Astrocyte of the cerebellum (primary cell): ENCODE results near the gene CA5A.
"Not testable (repeated sequence)": the region's sequence is repeated elsewhere in the genome, so short reads cannot be mapped to it uniquely, and the experiment has no call there.

Experiments
- DNase-seq: peaks from one replicate; pipeline ENCODE4 v3.0.0-alpha.2; 2011; ENCODE audit warnings: low read depth
- H3K4me3 ChIP-seq: 2 replicates; pipeline ENCODE4 v1.5.1; 2011; ENCODE audit warnings: mild to moderate bottlenecking, low read depth, low read length, moderate library complexity
- CTCF ChIP-seq: IDR thresholded peaks from 2 replicates; pipeline ENCODE4 v1.5.1; 2012; ENCODE audit warnings: low read length, low read depth, moderate library complexity, mild to moderate bottlenecking; ENCODE audit errors: missing control alignments
- in situ Hi-C: cut with HindIII; loops from 2 replicates; pipeline ENCODE4 v1.10.0; 2017; ENCODE audit warnings: low sequenced_read_pairs

CA5A gene

GRCh38 chr16:87860553-87861299 is 75.6 kb downstream of the CA5A start:
- DNase-seq, result no peak
- no peak for TF ChIP-seq CTCF
- in situ Hi-C loops, result no loop called here
- no peak overlapping the region for H3K4me3 ChIP-seq

DNA sequence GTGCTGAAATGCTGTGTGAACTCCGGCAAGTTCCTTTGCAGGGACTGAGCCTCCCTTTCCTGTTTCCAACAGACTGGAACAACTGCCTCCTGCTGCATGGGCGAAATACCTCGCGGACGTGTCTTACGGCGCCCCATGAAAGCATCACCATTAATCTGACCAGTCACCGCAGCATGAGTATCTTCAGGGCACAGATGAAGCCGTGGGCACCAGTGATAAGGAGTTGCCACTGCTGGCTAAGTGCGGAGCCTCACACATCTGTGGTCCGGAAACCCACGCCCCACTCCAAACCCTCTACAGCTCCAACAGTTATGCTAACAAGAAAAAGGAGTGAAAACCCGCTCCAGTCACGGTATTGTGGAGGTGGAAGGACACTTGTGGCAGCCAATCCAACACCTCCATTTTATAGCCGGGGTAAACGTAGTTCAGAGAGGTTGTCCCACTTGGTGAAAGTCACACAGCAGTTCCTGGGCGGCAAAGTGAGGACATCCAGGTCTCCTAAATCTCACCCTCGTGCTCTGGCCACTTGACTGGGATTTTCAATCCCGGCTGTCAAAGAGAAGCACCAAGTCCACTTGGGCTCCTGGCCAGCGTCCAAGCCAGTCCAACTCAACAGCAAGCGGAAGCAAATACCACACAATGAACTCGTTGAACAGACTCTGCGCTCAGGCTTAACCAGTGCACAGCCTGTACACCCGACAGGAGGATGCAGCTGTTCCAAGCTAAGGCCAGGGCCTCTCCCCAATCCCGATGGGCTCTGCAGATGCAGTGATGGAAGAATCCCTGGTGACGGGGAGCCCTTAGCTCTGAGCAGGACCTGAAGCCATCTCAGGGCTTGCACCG is 78.0 kb downstream of the CA5A start:
- in situ Hi-C loops, DNase-seq, H3K4me3 ChIP-seq: not testable (repeated sequence)

DNA sequence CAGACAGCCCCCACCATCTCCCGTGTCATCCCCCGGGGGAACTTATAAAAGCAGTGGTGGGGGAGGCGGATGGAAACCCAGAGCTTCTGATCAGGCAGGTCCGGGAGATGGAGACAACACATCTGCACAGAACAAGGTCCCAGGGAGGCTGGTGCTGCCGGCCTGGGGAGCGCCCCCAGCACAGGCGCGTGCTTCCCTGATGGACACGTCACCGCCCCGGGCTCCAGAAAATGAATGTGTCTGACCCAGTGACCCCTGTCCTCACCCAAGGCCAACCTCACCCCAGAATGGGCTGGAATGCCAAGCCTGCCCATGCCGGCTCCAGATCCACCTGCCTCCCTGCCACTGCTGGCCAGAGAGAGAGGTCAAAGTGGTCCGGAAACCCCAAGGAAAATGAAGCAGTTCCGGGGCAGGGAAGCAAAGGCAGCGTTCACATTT is 79.5 kb downstream of the CA5A start:
- no peak overlapping the region for H3K4me3 ChIP-seq
- no peak for TF ChIP-seq CTCF
- in situ Hi-C loops, result no loop called here
- no peak for DNase-seq

DNA sequence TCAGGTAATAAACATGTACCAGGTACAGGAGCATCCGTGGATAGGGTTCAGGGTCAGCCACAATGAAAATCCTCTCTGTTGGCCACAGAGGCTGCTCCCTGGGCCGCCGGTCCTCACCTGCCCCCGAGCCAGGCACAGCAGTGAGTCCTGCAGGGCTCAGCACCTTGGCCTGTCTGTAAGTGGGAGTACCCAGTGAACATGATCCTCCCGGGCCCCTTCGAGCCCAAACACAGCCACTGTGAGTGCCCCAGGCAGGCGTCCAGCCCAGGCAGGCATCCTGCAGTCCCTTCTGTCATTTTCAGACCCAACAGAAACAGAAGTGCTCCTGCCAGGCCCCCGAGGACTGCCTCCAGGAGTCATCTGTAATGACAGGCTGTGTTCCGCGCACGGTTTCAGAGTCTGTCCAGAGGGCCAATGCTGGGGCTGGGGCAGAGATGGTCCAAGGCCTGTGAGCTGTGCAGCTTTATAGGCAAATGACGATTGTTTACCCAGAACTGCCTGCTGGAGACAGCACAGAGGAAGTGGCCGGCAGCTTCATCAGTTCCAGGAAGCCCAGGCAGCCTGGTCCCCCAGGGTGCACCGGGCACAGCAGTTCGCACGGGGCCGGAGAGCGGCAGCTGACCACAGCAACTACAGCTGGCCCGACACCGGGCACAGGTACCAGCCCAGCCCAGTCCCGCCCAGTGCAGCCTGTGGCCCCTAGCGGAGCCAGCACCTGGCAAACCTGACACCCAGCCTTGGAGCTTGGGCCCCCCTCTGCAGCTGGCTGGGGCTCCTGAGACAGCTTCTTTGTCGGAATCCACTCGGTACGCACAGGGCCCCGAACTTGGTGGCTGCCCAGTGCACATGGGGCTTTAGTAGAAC is 80.2 kb downstream of the CA5A start:
- no peak for DNase-seq
- in situ Hi-C loops, result no loop called here
- TF ChIP-seq CTCF, result no peak
- no peak overlapping the region for H3K4me3 ChIP-seq

DNA sequence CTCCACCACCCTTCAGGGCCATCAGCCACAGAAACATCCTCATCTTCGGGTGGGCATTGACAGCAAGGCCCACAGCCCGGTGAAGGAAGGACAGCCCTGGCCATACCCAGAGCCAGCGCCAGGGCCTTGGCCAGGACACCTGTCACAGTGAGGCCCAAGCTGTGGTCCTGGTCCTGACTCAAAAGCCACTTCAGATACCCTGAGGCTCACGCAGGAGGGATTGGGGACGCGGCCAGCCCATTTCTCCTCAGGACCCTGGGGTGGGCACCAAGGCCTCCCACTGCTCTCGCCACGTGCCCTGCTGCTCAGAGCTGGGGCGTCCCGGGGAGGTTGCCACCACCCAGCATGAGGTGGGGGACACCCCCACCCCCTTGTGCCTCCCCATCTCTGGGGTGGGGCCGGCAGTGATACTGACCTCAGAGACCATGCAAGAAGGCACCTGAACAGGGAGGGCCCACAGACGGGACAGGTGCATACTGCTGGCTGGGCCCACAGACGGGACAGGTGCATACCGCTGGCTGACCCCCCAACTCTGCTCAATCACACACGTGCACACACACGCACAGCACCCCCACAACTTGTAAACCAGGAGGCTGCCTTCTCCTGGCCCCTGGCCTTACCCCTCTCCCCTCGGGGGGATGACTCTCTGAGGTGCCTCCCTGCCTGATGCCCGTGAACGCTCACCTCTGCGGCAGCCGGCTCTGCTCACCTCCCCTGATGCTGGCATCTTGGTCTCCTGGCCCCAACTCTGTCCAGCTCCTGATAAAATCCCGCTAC is 81.2 kb downstream of the CA5A start:
- no peak for TF ChIP-seq CTCF
- in situ Hi-C loops, result no loop called here
- H3K4me3 ChIP-seq, result no peak overlapping the region
- no peak for DNase-seq

GRCh38 chr16:87854053-87854906 is 82.0 kb downstream of the CA5A start:
- TF ChIP-seq CTCF, result no peak
- DNase-seq, result no peak
- no peak overlapping the region for H3K4me3 ChIP-seq
- in situ Hi-C loops, result no loop called here
